ENCODE measurements around the gene ERICH4. TPM values are rescaled to one million over a fixed set of nuclear protein-coding genes. Genes with fewer than 3 reads are reported as not detected.

The ERICH4 gene
- total RNA-seq, 2 donors from 2014 or later = not detected

- Histone ChIP-seq H3K36me3 (peaks cover 60% of the 10 kb centered on the region), H3K4me1 (peaks cover 0 to 43% of the 10 kb centered on the region in 2 donors), H3K9me3 (no peaks in the 10 kb centered on the region), H3K4me3 (no peak overlapping the region), H3K27me3 (no peaks in the 10 kb centered on the region), H3K27ac (no peak overlapping the region)
- TF ChIP-seq, protein P1, sequence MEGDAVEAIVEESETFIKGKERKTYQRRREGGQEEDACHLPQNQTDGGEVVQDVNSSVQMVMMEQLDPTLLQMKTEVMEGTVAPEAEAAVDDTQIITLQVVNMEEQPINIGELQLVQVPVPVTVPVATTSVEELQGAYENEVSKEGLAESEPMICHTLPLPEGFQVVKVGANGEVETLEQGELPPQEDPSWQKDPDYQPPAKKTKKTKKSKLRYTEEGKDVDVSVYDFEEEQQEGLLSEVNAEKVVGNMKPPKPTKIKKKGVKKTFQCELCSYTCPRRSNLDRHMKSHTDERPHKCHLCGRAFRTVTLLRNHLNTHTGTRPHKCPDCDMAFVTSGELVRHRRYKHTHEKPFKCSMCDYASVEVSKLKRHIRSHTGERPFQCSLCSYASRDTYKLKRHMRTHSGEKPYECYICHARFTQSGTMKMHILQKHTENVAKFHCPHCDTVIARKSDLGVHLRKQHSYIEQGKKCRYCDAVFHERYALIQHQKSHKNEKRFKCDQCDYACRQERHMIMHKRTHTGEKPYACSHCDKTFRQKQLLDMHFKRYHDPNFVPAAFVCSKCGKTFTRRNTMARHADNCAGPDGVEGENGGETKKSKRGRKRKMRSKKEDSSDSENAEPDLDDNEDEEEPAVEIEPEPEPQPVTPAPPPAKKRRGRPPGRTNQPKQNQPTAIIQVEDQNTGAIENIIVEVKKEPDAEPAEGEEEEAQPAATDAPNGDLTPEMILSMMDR (IDR thresholded peaks at IDR 0.05) = no peak
- DNase-seq (ENCODE audit: low spot score) = no peak
These were observed 20.0 kb upstream of the ERICH4 start for GRCh38 chr19:41422955-41423354.

DNA sequence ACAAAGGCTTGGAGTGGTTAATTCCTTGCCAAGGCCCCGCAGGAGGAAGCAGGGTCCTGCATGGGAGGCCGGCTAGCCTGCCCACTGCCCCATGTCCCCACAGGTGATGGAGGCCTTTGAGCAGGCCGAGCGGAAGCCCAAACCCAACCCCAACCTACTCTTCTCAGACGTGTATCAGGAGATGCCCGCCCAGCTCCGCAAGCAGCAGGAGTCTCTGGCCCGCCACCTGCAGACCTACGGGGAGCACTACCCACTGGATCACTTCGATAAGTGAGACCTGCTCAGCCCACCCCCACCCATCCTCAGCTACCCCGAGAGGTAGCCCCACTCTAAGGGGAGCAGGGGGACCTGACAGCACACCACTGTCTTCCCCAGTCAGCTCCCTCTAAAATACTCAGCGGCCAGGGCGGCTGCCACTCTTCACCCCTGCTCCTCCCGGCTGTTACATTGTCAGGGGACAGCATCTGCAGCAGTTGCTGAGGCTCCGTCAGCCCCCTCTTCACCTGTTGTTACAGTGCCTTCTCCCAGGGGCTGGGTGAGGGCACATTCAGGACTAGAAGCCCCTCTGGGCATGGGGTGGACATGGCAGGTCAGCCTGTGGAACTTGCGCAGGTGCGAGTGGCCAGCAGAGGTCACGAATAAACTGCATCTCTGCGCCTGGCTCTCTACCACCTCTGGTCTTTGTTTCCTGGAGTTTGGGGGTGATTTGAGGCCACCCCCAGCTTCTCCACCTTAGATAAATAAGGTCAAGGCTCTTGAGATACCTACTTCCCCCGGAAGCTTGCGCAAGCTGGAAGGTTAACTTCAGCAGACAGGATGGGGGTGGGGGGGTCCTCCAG, 18.4 kb upstream of the ERICH4 start:
- no peak for DNase-seq (ENCODE audit: low spot score)
- Histone ChIP-seq H3K36me3 (peaks cover 47% of the 10 kb centered on the region), H3K4me3 (no peak overlapping the region)

GRCh38 chr19:41425174-41426115, 17.5 kb upstream of the ERICH4 start:
- DNase-seq (ENCODE audit: low spot score) = no peak
- peaks cover 38% of the 10 kb centered on the region for H3K36me3 ChIP-seq
- H3K9me3 ChIP-seq = no peaks in the 10 kb centered on the region
- peaks cover 0 to 53% of the 10 kb centered on the region in 2 donors for H3K4me1 ChIP-seq
- H3K27ac ChIP-seq = no peak overlapping the region
- no peak overlapping the region for H3K4me3 ChIP-seq
- no peaks in the 10 kb centered on the region for H3K27me3 ChIP-seq
- TF ChIP-seq, protein P1 (IDR thresholded peaks at IDR 0.05) = no peak

More for the DNA sequence above, 18.4 kb upstream of the ERICH4 start:
- H3K4me1 ChIP-seq = peaks cover 0 to 53% of the 10 kb centered on the region in 2 donors
- no peaks in the 10 kb centered on the region for H3K27me3 ChIP-seq
- TF ChIP-seq, protein P1 (IDR thresholded peaks at IDR 0.05) = no peak
- no peaks in the 10 kb centered on the region for H3K9me3 ChIP-seq
- H3K27ac ChIP-seq = no peak overlapping the region

GRCh38 chr19:41426116-41426841, 16.7 kb upstream of the ERICH4 start:
- Histone ChIP-seq H3K27me3 (no peaks in the 10 kb centered on the region), H3K36me3 (peaks cover 36% of the 10 kb centered on the region), H3K27ac (peak overlapping the region; percentile 82 to 93), H3K9me3 (no peaks in the 10 kb centered on the region), H3K4me1 (peaks cover 0 to 52% of the 10 kb centered on the region in 2 donors), H3K4me3 (peak overlapping the region; percentile 20 to 54)
- no peak for DNase-seq (ENCODE audit: low spot score)
- TF ChIP-seq, protein P1 (IDR thresholded peaks at IDR 0.05) = no peak

GRCh38 chr19:41426952-41427646, 15.9 kb upstream of the ERICH4 start, which contains the start of gene B3GNT8:
B3GNT8 (minus strand) TSS chr19:41427374; CDS start chr19:41426778, 596 bp downstream.
- Histone ChIP-seq H3K4me1 (peaks cover 0 to 56% of the 10 kb centered on the region in 2 donors), H3K4me3 (peak within 1 kb of the TSS; percentile 20 to 54)

More at GRCh38 chr19:41426952-41427646, 15.9 kb upstream of the ERICH4 start, which contains the start of gene B3GNT8:
- H3K9me3 ChIP-seq = no peaks in the 10 kb centered on the region
- H3K27ac ChIP-seq = peak within 1 kb of the TSS; percentile 82 to 93
- no peaks in the 10 kb centered on the region for H3K27me3 ChIP-seq
- DNase-seq (ENCODE audit: low spot score) = peak; percentile 81
- peaks cover 42% of the 10 kb centered on the region for H3K36me3 ChIP-seq
- TF ChIP-seq, protein P1 (IDR thresholded peaks at IDR 0.05) = no peak

All from right atrium auricular region (tissue), 2 donors.